Measurements from ENCODE around the gene SASH1.

The SASH1 gene

GRCh38 chr6:148465011-148465335 is 122.3 kb downstream of the SASH1 start:
- H3K9me3 ChIP-seq (ENCODE audit: control insufficient read depth, insufficient read depth, low read depth, low read length): no peaks in the 10 kb centered on the region
- H3K4me3 ChIP-seq (ENCODE audit: low read depth, low read length): no peak overlapping the region
- no peaks in the 10 kb centered on the region; the same call in 1 of the 2 replicates for H3K4me1 ChIP-seq (ENCODE audit: control insufficient read depth, insufficient read depth, low read length)
- POLR2A ChIA-PET: no interaction called here
- CTCF ChIA-PET: interaction anchor here (1.0 to 3.4 kb wide), 5 partner anchors 14 to 288 kb away, joined by 7 to 59 read pairs (median 25); no protein-coding TSS in a partner anchor
- no peaks in the 10 kb centered on the region; a peak in 1 of 3 replicates for H3K36me3 ChIP-seq (ENCODE audit: control insufficient read depth in 2 of 2, insufficient read depth in 1 of 2, low read length in 2 of 2)
- no peak overlapping the region for H3K27ac ChIP-seq (ENCODE audit: extremely low read depth, low read depth, low read length)
- TF ChIP-seq ZNF311 (tag by site-specific recombination; IDR thresholded peaks at IDR 0.05; ENCODE audit: borderline replicate concordance) (no peak), PRDM6 (tag by site-specific recombination; IDR thresholded peaks at IDR 0.05) (no peak), ZXDB (tag by site-specific recombination; IDR thresholded peaks at IDR 0.05) (no peak), ZNF580 (tag by site-specific recombination; IDR thresholded peaks at IDR 0.05) (no peak), ZNF837 (tag by site-specific recombination; IDR thresholded peaks at IDR 0.05) (no peak), ZNF654 (tag by site-specific recombination; IDR thresholded peaks at IDR 0.05; ENCODE audit: low read depth) (no peak), ZNF530 (tag by site-specific recombination; IDR thresholded peaks at IDR 0.05; ENCODE audit: low read depth) (no peak), EGR2 (tag by site-specific recombination; IDR thresholded peaks at IDR 0.05; ENCODE audit: low read depth) (no peak), PRDM1 (tag by site-specific recombination; IDR thresholded peaks at IDR 0.05) (no peak; the same call in none of the 2 replicates), PRDM10 (tag by site-specific recombination; IDR thresholded peaks at IDR 0.05) (no peak), ZNF211 (tag by site-specific recombination; IDR thresholded peaks at IDR 0.05; ENCODE audit: low read depth) (no peak), YY2 (tag by site-specific recombination; IDR thresholded peaks at IDR 0.05) (no peak), ZNF621 (tag by site-specific recombination; IDR thresholded peaks at IDR 0.05) (no peak), ZBTB7A (tag by site-specific recombination; IDR thresholded peaks at IDR 0.05; ENCODE audit: low read depth) (no peak), ZNF549 (tag by site-specific recombination; IDR thresholded peaks at IDR 0.05) (no peak)

- H3K4me1 ChIP-seq (ENCODE audit: control insufficient read depth, insufficient read depth, low read length): no peaks in the 10 kb centered on the region; the same call in 1 of the 2 replicates
- H3K4me3 ChIP-seq (ENCODE audit: low read depth, low read length): no peak overlapping the region
- no peaks in the 10 kb centered on the region for H3K9me3 ChIP-seq (ENCODE audit: control insufficient read depth, insufficient read depth, low read depth, low read length)
- no peak for TF ChIP-seq ZNF692 (tag by site-specific recombination; IDR thresholded peaks at IDR 0.05)
- TF ChIP-seq ZNF324 (tag by site-specific recombination; IDR thresholded peaks at IDR 0.05): no peak
- no peak for TF ChIP-seq ZBTB26 (tag by site-specific recombination; optimal IDR thresholded peaks at IDR 0.05)
- H3K27ac ChIP-seq (ENCODE audit: extremely low read depth, low read depth, low read length): no peak overlapping the region
- POLR2A ChIA-PET: no interaction called here
- H3K36me3 ChIP-seq (ENCODE audit: control insufficient read depth in 2 of 2, insufficient read depth in 1 of 2, low read length in 2 of 2): no peaks in the 10 kb centered on the region; a peak in 1 of 3 replicates
- CTCF ChIA-PET: interaction anchor here (0.5 to 1.7 kb wide), 11 partner anchors 23 to 960 kb away, joined by 3 to 28 read pairs (median 4); no protein-coding TSS in a partner anchor
These were observed 123.0 kb downstream of the SASH1 start for GRCh38 chr6:148465670-148466069.

All from HEK293 (cell line).